HG02798 (cell line): ENCODE results near the gene SPART.
"Not testable (repeated sequence)": the region's sequence is repeated elsewhere in the genome, so short reads cannot be mapped to it uniquely, and the experiment has no call there.

Experiments used
- ATAC-seq: cut with Tn5 transposase; IDR thresholded peaks from one replicate; pipeline ENCODE4 v1.9.1; 2021; ENCODE audit warnings: mild to moderate bottlenecking; ENCODE audit not compliant: unreplicated experiment, poor library complexity

SPART gene

GRCh38 chr13:36354842-36355623 lies 8.8 kb upstream of the SPART start:
- no peak for ATAC-seq

- ATAC-seq: no peak
These were observed 6.8 kb upstream of the SPART start for GRCh38 chr13:36353001-36353400.

GRCh38 chr13:36352350-36352749 lies 6.2 kb upstream of the SPART start:
- no peak for ATAC-seq

GRCh38 chr13:36347531-36348210 lies 1.5 kb upstream of the SPART start:
- ATAC-seq: no peak

- peak; percentile 24 for ATAC-seq
These were observed 564 bp downstream of the SPART start for GRCh38 chr13:36345438-36346221.

GRCh38 chr13:36344886-36345437 lies 1.2 kb downstream of the SPART start:
- no peak for ATAC-seq

- ATAC-seq: no peak
These were observed 2.0 kb downstream of the SPART start for GRCh38 chr13:36344173-36344572.

- no peak for ATAC-seq
These were observed 2.4 kb downstream of the SPART start for GRCh38 chr13:36343766-36344165.

- ATAC-seq: no peak
These were observed 3.5 kb downstream of the SPART start for GRCh38 chr13:36342715-36343114.

GRCh38 chr13:36341718-36342117 lies 4.5 kb downstream of the SPART start:
- no peak for ATAC-seq

GRCh38 chr13:36339600-36340155 lies 6.5 kb downstream of the SPART start:
- no peak for ATAC-seq

- ATAC-seq: no peak
These were observed 8.1 kb downstream of the SPART start for GRCh38 chr13:36337938-36338641.

- ATAC-seq: no peak
These were observed 13.2 kb downstream of the SPART start for GRCh38 chr13:36332986-36333385.

GRCh38 chr13:36332255-36332654 lies 13.9 kb downstream of the SPART start:
- ATAC-seq: not testable (repeated sequence)

- no peak for ATAC-seq
These were observed 14.9 kb downstream of the SPART start for GRCh38 chr13:36331280-36331679.

GRCh38 chr13:36329361-36329760 lies 16.8 kb downstream of the SPART start:
- no peak for ATAC-seq

GRCh38 chr13:36328821-36329220 lies 17.4 kb downstream of the SPART start:
- ATAC-seq: no peak

- no peak for ATAC-seq
These were observed 20.3 kb downstream of the SPART start for GRCh38 chr13:36325912-36326311.

- ATAC-seq: not testable (repeated sequence)
These were observed 21.3 kb downstream of the SPART start for GRCh38 chr13:36324881-36325280.
